SK-N-SH (cell line): ENCODE results near the gene SGCE. TPM values are rescaled to one million over a fixed set of nuclear protein-coding genes. Genes with fewer than 3 reads are reported as not detected.

Experiments used
- CTCF ChIA-PET: fragments of 300-600, 350-600 bp; formaldehyde crosslinking; extraction: SDS; loops from one replicate; lab custom pipeline; 2021; lab: Yijun Ruan, JAX
- POLR2A ChIA-PET: fragments of 350-600 bp; sonication (Branson Sonifier 250); formaldehyde crosslinking; extraction: SDS; loops from one replicate; lab custom pipeline; 2020; ENCODE audit warnings: antibody characterized with exemption, inconsistent platforms; lab: Yijun Ruan, JAX
- DNase-seq: peaks from one replicate; pipeline ENCODE4 v3.0.0; 2012
- H2AFZ ChIP-seq: fragments of 200-600 bp; sonication (generic); 2 replicates; pipeline ENCODE4 v1.8.1; 2016; ENCODE audit warnings: antibody characterized with exemption, mild to moderate bottlenecking, low read depth
- H3F3A ChIP-seq: fragments of 200-600 bp; sonication (generic); replicated peaks from 2 replicates; pipeline ENCODE3; 2016; ENCODE audit warnings: antibody characterized with exemption, mild to moderate bottlenecking; ENCODE audit not compliant: insufficient read depth
- H3K27ac ChIP-seq, 2 experiments: fragments of 200-500 bp in 1 of 2; fragments of 200-600 bp in 1 of 2; sonication (Bioruptor generic) in 1 of 2; sonication (generic), shearing (Covaris generic) in 1 of 2; 2 replicates each; pipeline versions ENCODE4 v1.5.1 to v1.6.1; 2014 to 2016; ENCODE audit warnings: low read depth in 2 of 2, inconsistent platforms in 1 of 2, low read length in 1 of 2, mild to moderate bottlenecking in 1 of 2, mixed read lengths in 1 of 2
- H3K27me3 ChIP-seq: fragments of 200-600 bp; sonication (generic), shearing (Covaris generic); 2 replicates; pipeline ENCODE4 v1.6.1; 2016; ENCODE audit warnings: mixed run types; ENCODE audit not compliant: insufficient read depth
- H3K36me3 ChIP-seq, 2 experiments: fragments of 200-500 bp in 1 of 2; fragments of 200-600 bp in 1 of 2; sonication (Bioruptor generic) in 1 of 2; sonication (generic) in 1 of 2; replicated peaks in 1 of 2; 2 replicates each; pipeline versions ENCODE3 to v1.5.1; 2014 to 2016; ENCODE audit warnings: low read length in 1 of 2, mild to moderate bottlenecking in 1 of 2; ENCODE audit not compliant: insufficient read depth in 2 of 2, control insufficient read depth in 1 of 2
- H3K4me1 ChIP-seq, 2 experiments: fragments of 200-500 bp in 1 of 2; fragments of 200-600 bp in 1 of 2; sonication (Bioruptor generic) in 1 of 2; sonication (generic), shearing (Covaris generic) in 1 of 2; 2 replicates each; pipeline versions ENCODE4 v1.5.1 to v1.6.1; 2014 to 2016; ENCODE audit warnings: low read depth in 1 of 2, low read length in 1 of 2, mixed run types in 1 of 2; ENCODE audit not compliant: insufficient read depth in 2 of 2, control insufficient read depth in 1 of 2
- H3K4me2 ChIP-seq: fragments of 200-600 bp; sonication (generic), shearing (Covaris generic); 2 replicates; pipeline ENCODE4 v1.6.1; 2017; ENCODE audit warnings: mixed run types
- H3K4me3 ChIP-seq, 2 experiments: fragments of 200-500 bp in 1 of 2; fragments of 200-600 bp in 1 of 2; sonication (Bioruptor generic) in 1 of 2; sonication (generic), shearing (Covaris generic) in 1 of 2; 2 replicates each; pipeline versions ENCODE4 v1.5.1 to v1.8.1; 2014 to 2016; ENCODE audit warnings: low read depth in 2 of 2, inconsistent platforms in 1 of 2, low read length in 1 of 2, mild to moderate bottlenecking in 1 of 2, mixed read lengths in 1 of 2, moderate library complexity in 1 of 2
- H3K79me2 ChIP-seq: fragments of 200-600 bp; sonication (generic); 2 replicates; pipeline ENCODE4 v1.8.1; 2017; ENCODE audit warnings: mild to moderate bottlenecking; ENCODE audit not compliant: insufficient read depth
- H3K9ac ChIP-seq: fragments of 200-600 bp; sonication (generic); 2 replicates; pipeline ENCODE4 v1.6.1; 2017; ENCODE audit warnings: mixed run types
- H3K9me2 ChIP-seq: fragments of 200-600 bp; sonication (generic); 2 replicates; pipeline ENCODE4 v1.6.1; 2017; ENCODE audit warnings: mixed run types
- H3K9me3 ChIP-seq: fragments of 200-600 bp; sonication (generic); 2 replicates; pipeline ENCODE4 v1.6.1; 2017; ENCODE audit warnings: mixed run types, mild to moderate bottlenecking, moderate library complexity
- H4K20me1 ChIP-seq: fragments of 200-600 bp; sonication (generic); 2 replicates; pipeline ENCODE4 v1.6.1; 2017; ENCODE audit warnings: mild to moderate bottlenecking, mixed run types; ENCODE audit not compliant: insufficient read depth
- CHD2 ChIP-seq: fragments of 150-350 bp; IDR thresholded peaks from 2 replicates; pipeline ENCODE4 v1.6.1; 2018; ENCODE audit warnings: low read length; ENCODE audit not compliant: partially characterized antibody
- CTCF ChIP-seq: fragments of 200-600 bp; sonication (generic); IDR thresholded peaks from 2 replicates; pipeline ENCODE4 v1.6.1; 2017; ENCODE audit warnings: antibody characterized with exemption, mild to moderate bottlenecking, moderate library complexity
- ELF1 ChIP-seq: IDR thresholded peaks from 2 replicates; pipeline ENCODE4 v1.4.0; 2012
- EZH2phosphoT487 ChIP-seq: fragments of 200-600 bp; sonication (generic); IDR thresholded peaks from 2 replicates; pipeline ENCODE4 v1.6.1; 2017; ENCODE audit warnings: low read depth, mixed run types, mild to moderate bottlenecking, antibody characterized with exemption, moderate library complexity, borderline replicate concordance
- FOSL2 ChIP-seq: IDR thresholded peaks from 2 replicates; pipeline ENCODE4 v1.4.0; 2012; ENCODE audit warnings: low read depth, mild to moderate bottlenecking, moderate library complexity, borderline replicate concordance
- FOXM1 ChIP-seq: IDR thresholded peaks from 2 replicates; pipeline ENCODE4 v1.4.0; 2012; ENCODE audit warnings: low read depth, mild to moderate bottlenecking
- GABPA ChIP-seq: IDR thresholded peaks from 2 replicates; pipeline ENCODE4 v1.4.0; 2012; ENCODE audit warnings: low read depth, mild to moderate bottlenecking
- GATA2 ChIP-seq: sonication (generic); formaldehyde crosslinking; IDR thresholded peaks from 2 replicates; pipeline ENCODE4 v1.5.0; 2020; ENCODE audit warnings: mild to moderate bottlenecking, missing genetic modification reagents
- MAX ChIP-seq: IDR thresholded peaks from 2 replicates; pipeline ENCODE4 v1.4.0; 2012; ENCODE audit warnings: low read depth
- MXI1 ChIP-seq: IDR thresholded peaks from 2 replicates; pipeline ENCODE4 v1.6.1; 2012; ENCODE audit warnings: mild to moderate bottlenecking, low read depth, low read length, improper control_type of control experiment
- NRF1 ChIP-seq: IDR thresholded peaks from 2 replicates; pipeline ENCODE4 v1.6.1; 2012; ENCODE audit warnings: low read depth, mild to moderate bottlenecking, low read length
- POLR2AphosphoS5 ChIP-seq: IDR thresholded peaks from 2 replicates; pipeline ENCODE4 v1.6.1; 2012; ENCODE audit warnings: low read depth, low read length
- RAD21 ChIP-seq: IDR thresholded peaks from 2 replicates; pipeline ENCODE4 v1.6.1; 2012; ENCODE audit warnings: mild to moderate bottlenecking, low read length
- RFX5 ChIP-seq: IDR thresholded peaks from 2 replicates; pipeline ENCODE4 v1.6.1; 2012; ENCODE audit warnings: mild to moderate bottlenecking, improper control_type of control experiment, low read length
- SMC3 ChIP-seq: IDR thresholded peaks from 2 replicates; pipeline ENCODE4 v1.6.1; 2012; ENCODE audit warnings: low read depth, low read length, improper control_type of control experiment
- TCF12 ChIP-seq: IDR thresholded peaks from 2 replicates; pipeline ENCODE4 v1.4.0; 2012
- TEAD4 ChIP-seq: IDR thresholded peaks from 2 replicates; pipeline ENCODE4 v1.4.0; 2012; ENCODE audit warnings: mild to moderate bottlenecking, borderline replicate concordance; ENCODE audit not compliant: insufficient read depth
- USF1 ChIP-seq: IDR thresholded peaks from 2 replicates; pipeline ENCODE4 v1.4.0; 2012; ENCODE audit warnings: low read depth, borderline replicate concordance
- YY1 ChIP-seq: IDR thresholded peaks from 2 replicates; pipeline ENCODE4 v1.4.0; 2012; ENCODE audit warnings: low read depth, mild to moderate bottlenecking
- WGBS: methylation state at CpG from one replicate; pipeline ENCODE4 v1.1.6; 2017; ENCODE audit warnings: low lambda C conversion rate; 5-methylcytosine and 5-hydroxymethylcytosine counted together
- polyA plus RNA-seq, 3 experiments: library from polyadenylated mRNA; depleted of rRNA; stranded (reverse); fragments of >200 nt; gene quantifications; 2 replicates each; pipeline ENCODE4 v1.2.3, GENCODE V29; 2012
- TF ChIP-seq, protein P1 (sequence below): IDR thresholded peaks from 2 replicates; pipeline ENCODE4 v1.6.1; 2012; ENCODE audit warnings: mild to moderate bottlenecking, low read depth, low read length, moderate library complexity

SGCE gene
- polyA plus RNA-seq, 1 of the 3 experiments (the other 2 are of a cell fraction) = 69.5 TPM

- Histone ChIP-seq H3F3A (no peaks in the 10 kb centered on the region), H3K79me2 (no peaks in the 10 kb centered on the region), H3K27me3 (no peaks in the 10 kb centered on the region), H3K4me2 (no peak overlapping the region), H3K27ac (no peak overlapping the region), H2AFZ (no peak overlapping the region), H3K36me3 (peaks cover 28 to 37% of the 10 kb centered on the region in 2 experiments), H4K20me1 (no peaks in the 10 kb centered on the region), H3K9me3 (no peaks in the 10 kb centered on the region), H3K4me1 (no peaks in the 10 kb centered on the region; a peak in 1 of 4 replicates), H3K4me3 (no peak overlapping the region), H3K9ac (no peak overlapping the region), H3K9me2 (no peaks in the 10 kb centered on the region)
- DNase-seq = no peak
- 93% methylated on average over 1 of the region's 1 CpG for WGBS
- TF ChIP-seq MXI1 = no peak
- TF ChIP-seq SMC3 = no peak
- no peak for TF ChIP-seq TCF12
- no peak for TF ChIP-seq CHD2
- no peak for TF ChIP-seq RAD21
- POLR2A ChIA-PET = no interaction called here
- CTCF ChIA-PET = no interaction called here
Observed at GRCh38 chr7:94584113-94584512, 71.8 kb downstream of the SGCE start.

- no peak overlapping the region for H3K4me3 ChIP-seq
- H4K20me1 ChIP-seq = no peaks in the 10 kb centered on the region
- no peak overlapping the region for H3K9ac ChIP-seq
- no peak for DNase-seq
- no peaks in the 10 kb centered on the region for H3K27me3 ChIP-seq
- CTCF ChIA-PET = interaction anchor here (0.9 kb wide), 1 partner anchor 15 kb away, joined by 3 read pairs; no protein-coding TSS in a partner anchor
- no peak for TF ChIP-seq NRF1
- no peak for TF ChIP-seq CTCF
- TF ChIP-seq MAX = no peak
- TF ChIP-seq YY1 = no peak
- TF ChIP-seq ELF1 = no peak
- 0 out of 2 replicates have a peak, but pooled peaks have one; percentile 8 for TF ChIP-seq TCF12
- TF ChIP-seq FOSL2 = no peak
- TF ChIP-seq FOXM1 = no peak
- TF ChIP-seq, protein P1, sequence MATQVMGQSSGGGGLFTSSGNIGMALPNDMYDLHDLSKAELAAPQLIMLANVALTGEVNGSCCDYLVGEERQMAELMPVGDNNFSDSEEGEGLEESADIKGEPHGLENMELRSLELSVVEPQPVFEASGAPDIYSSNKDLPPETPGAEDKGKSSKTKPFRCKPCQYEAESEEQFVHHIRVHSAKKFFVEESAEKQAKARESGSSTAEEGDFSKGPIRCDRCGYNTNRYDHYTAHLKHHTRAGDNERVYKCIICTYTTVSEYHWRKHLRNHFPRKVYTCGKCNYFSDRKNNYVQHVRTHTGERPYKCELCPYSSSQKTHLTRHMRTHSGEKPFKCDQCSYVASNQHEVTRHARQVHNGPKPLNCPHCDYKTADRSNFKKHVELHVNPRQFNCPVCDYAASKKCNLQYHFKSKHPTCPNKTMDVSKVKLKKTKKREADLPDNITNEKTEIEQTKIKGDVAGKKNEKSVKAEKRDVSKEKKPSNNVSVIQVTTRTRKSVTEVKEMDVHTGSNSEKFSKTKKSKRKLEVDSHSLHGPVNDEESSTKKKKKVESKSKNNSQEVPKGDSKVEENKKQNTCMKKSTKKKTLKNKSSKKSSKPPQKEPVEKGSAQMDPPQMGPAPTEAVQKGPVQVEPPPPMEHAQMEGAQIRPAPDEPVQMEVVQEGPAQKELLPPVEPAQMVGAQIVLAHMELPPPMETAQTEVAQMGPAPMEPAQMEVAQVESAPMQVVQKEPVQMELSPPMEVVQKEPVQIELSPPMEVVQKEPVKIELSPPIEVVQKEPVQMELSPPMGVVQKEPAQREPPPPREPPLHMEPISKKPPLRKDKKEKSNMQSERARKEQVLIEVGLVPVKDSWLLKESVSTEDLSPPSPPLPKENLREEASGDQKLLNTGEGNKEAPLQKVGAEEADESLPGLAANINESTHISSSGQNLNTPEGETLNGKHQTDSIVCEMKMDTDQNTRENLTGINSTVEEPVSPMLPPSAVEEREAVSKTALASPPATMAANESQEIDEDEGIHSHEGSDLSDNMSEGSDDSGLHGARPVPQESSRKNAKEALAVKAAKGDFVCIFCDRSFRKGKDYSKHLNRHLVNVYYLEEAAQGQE = no peak
- TF ChIP-seq USF1 = no peak
- no peak for TF ChIP-seq GABPA
- 0 out of 2 replicates have a peak, but pooled peaks have one; percentile 16 for TF ChIP-seq TEAD4
- no peak for TF ChIP-seq MXI1
- no peak for TF ChIP-seq EZH2phosphoT487
- TF ChIP-seq RFX5 = no peak
- TF ChIP-seq GATA2 = no peak
- TF ChIP-seq POLR2AphosphoS5 = no peak
- WGBS = 90% methylated on average over 1 of the region's 1 CpG
- H3K9me2 ChIP-seq = no peaks in the 10 kb centered on the region
- H3K4me2 ChIP-seq = no peak overlapping the region
- no peaks in the 10 kb centered on the region for H3K79me2 ChIP-seq
- H3K27ac ChIP-seq = no peak overlapping the region
- no peaks in the 10 kb centered on the region for H3K9me3 ChIP-seq
- no peak overlapping the region for H2AFZ ChIP-seq
- peaks cover 17 to 19% of the 10 kb centered on the region in 2 experiments for H3K36me3 ChIP-seq
- POLR2A ChIA-PET = interaction anchor here (1.1 kb wide), 1 partner anchor 76 kb away, joined by 3 read pairs; no protein-coding TSS in a partner anchor
- no peaks in the 10 kb centered on the region for H3F3A ChIP-seq
- H3K4me1 ChIP-seq = no peaks in the 10 kb centered on the region; a peak in 1 of 4 replicates
Observed at GRCh38 chr7:94580601-94581000, 75.3 kb downstream of the SGCE start.
